Stimulated activated CD4-positive, alpha-beta T cell treated with anti-CD3 and anti-CD28 coated beads, Interleukin-2, amount 100 ng/mL, for 4 hours (primary cell): ENCODE measurements around the gene GNA12.

Experiments used
- DNase-seq: peaks from one replicate; pipeline ENCODE4 v3.0.0-alpha.2; 2020; ENCODE audit warnings: low read depth

The GNA12 gene

GRCh38 chr7:2815875-2816245, 28.2 kb downstream of the GNA12 start:
- no peak for DNase-seq

GRCh38 chr7:2814946-2815874, 28.9 kb downstream of the GNA12 start:
- no peak for DNase-seq

GRCh38 chr7:2814186-2814945, 29.7 kb downstream of the GNA12 start:
- DNase-seq = no peak

- DNase-seq = no peak
These were observed 30.5 kb downstream of the GNA12 start for GRCh38 chr7:2813350-2814185.

- no peak for DNase-seq
These were observed 31.3 kb downstream of the GNA12 start for GRCh38 chr7:2812831-2813230.

GRCh38 chr7:2812114-2812487, 32.0 kb downstream of the GNA12 start:
- no peak for DNase-seq

GRCh38 chr7:2811476-2812113, 32.5 kb downstream of the GNA12 start:
- DNase-seq = no peak

GRCh38 chr7:2810682-2811415, 33.3 kb downstream of the GNA12 start:
- no peak for DNase-seq

- DNase-seq = no peak
These were observed 34.0 kb downstream of the GNA12 start for GRCh38 chr7:2809903-2810625.

GRCh38 chr7:2808891-2809665, 35.0 kb downstream of the GNA12 start:
- DNase-seq = no peak

GRCh38 chr7:2807845-2808772, 36.0 kb downstream of the GNA12 start:
- DNase-seq = no peak

GRCh38 chr7:2807460-2807844, 36.7 kb downstream of the GNA12 start:
- DNase-seq = no peak

- DNase-seq = no peak
These were observed 37.5 kb downstream of the GNA12 start for GRCh38 chr7:2806571-2806970.

- DNase-seq = no peak
These were observed 38.7 kb downstream of the GNA12 start for GRCh38 chr7:2805213-2805944.

GRCh38 chr7:2804227-2804763, 39.8 kb downstream of the GNA12 start:
- DNase-seq = no peak

GRCh38 chr7:2803755-2804154, 40.4 kb downstream of the GNA12 start:
- DNase-seq = no peak

- no peak for DNase-seq
These were observed 40.8 kb downstream of the GNA12 start for GRCh38 chr7:2803342-2803692.
